ENCODE results near the gene COL5A1.
"Not testable (repeated sequence)": the region's sequence is repeated elsewhere in the genome, so short reads cannot be mapped to it uniquely, and the experiment has no call there.

Gene COL5A1

DNA sequence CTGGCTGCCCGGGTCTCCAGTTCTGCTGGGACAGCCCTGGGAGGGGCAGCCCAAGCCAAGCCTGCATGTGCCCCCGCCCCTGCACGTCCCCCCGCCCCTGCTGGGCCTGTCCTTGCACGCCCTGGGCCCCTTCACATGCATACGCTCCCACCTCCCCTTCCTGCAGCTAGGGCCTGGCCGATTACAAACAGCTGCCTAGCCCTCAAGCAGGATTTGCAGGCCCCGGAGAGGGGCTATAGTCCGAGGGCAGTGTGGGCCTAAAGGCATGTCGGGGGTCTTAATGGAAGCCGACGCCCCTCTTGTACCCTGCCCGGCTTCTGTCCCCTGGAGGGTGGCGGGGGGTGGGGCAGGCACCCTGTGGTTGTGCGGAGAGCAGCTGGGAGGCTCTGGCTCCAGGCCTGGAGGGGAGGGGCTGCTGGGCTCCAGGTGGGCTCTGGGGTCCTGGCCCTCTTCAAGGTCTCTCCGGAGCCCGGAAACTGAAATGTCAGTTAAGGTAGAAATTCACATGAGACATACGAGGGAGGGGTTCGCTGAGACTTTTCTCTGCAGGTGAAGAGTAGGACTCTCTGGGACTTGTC lies 16.9 kb downstream of the COL5A1 start:
- no peak for DNase-seq

GRCh38 chr9:134659688-134660131 lies 18.1 kb downstream of the COL5A1 start:
- DNase-seq = no peak

DNA sequence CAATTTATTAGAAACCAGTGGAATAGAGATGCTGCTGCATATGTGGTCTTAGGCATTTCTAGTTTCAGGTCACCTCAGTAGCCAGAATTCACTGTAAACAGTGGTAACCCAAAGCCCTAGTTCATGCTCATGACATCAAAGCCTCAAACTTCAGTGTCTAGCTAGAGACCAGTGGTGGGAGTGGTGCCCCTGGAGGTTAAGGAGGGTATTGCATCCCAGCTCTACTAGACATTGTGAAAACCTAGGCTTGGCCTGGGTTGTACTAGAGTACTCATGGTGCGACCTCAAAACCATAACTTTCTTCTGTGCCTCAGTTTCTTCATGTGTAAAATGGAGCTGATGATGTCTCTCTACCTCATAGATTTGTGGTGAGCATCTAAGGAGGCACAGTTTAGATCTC lies 18.8 kb downstream of the COL5A1 start:
- DNase-seq = no peak

- no peak for DNase-seq
These were observed 19.7 kb downstream of the COL5A1 start for GRCh38 chr9:134661299-134661698.

GRCh38 chr9:134661791-134662142 lies 20.2 kb downstream of the COL5A1 start:
- DNase-seq = no peak

DNA sequence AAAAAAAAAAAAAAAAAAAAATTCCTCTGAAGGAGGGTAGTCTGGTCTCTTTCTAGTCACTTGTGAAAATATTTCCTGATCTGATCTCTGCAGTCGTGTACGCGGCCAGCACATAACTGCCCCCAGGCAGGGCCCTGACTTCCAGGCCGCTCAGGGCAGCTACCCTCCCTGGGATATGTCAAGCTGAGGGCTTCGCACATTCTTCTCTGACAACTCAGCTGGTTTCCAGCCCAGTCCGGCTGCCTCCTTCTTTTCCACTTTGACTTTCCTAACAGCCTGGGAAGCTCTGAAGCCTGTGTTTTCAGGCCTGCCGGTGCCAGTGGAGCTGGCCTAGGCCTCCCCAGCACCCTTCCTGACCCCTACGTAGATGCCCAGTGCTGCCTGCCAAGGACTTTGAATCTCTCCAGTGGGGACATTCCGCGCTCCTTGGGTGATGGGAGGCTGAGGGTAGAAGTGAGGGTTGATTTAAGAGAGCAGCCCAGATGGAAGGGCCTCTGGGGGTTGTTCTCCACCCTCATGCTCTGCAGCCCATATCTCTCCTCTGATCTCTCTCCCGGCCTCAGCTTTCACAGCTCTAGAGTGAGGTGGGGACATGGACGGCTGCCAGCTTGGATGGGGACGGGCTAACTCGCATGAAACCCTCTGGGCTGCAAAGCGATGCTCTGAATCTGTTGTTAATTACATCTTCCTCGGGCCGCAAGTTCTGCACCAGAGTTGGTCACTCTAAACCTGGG lies 20.7 kb downstream of the COL5A1 start:
- DNase-seq = no peak

DNA sequence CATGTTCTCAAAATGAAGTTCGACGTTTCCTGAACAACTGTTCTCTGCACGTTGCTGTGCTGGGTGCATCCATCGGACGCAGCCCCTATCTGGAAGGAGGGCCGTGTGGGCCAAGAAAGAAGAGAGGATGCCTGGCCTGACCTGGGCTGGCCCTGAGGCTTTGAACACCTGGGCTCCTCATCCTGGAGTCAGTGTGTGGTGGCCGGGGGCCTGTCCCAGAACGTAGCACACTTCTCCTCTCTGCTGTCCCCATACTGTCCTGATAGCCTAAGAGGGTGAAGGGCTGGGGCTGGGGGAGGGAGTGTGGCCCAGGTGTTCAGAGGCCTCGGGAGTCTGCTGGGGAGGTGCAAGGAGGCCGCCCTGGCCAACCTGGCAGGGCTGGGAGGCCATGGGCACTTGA lies 21.5 kb downstream of the COL5A1 start:
- no peak for DNase-seq

DNA sequence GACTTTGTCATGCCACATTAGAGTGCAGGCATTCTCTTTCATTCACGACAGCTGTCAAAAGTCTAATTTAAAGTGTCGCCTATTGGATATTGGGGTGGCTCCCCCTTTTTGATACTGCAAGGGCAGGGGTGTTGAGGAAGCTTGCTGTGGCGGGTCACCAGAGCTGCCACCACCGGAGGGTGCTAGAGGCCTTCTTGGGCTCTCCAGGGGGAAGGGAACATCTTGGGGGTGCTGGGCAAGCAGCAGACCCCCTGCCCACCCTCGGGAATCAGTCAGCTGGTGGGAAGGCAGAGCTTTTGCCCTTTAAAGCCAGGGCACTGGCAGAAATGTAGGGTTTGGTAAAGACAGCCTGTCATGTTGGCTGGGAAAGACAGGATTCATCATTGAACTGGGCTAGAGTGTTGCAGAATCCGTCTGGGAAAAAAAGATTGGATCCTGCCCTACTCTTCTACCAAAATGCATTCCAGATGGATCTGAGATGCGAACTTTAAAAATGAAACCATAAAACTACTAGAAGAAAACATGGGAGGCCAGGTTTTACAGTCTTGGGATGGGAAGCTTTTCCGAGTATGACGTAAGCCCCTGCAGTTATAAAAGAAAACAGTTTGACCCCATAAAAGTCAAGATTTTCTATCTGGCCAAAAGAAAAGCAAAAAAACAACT lies 22.3 kb downstream of the COL5A1 start:
- DNase-seq = no peak

DNA sequence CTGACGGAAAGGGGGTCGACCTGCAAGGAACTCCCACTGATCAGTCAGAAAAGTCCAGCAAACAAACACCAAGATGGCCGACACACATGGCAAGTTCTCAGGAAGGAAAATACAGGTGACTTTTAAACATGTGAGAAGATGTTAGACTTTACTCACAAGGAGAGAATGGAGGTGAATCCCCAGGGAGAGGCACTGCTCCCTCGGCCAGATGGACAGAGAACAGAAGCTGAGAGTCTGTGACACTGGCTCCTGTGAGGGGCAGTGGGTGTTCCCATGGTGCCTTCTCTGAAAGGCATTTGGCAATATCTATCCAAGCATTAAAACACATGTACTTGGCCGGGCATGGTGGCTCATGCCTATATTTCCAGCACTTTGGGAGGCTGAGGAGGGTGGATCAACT lies 22.8 kb downstream of the COL5A1 start:
- no peak for DNase-seq

DNA sequence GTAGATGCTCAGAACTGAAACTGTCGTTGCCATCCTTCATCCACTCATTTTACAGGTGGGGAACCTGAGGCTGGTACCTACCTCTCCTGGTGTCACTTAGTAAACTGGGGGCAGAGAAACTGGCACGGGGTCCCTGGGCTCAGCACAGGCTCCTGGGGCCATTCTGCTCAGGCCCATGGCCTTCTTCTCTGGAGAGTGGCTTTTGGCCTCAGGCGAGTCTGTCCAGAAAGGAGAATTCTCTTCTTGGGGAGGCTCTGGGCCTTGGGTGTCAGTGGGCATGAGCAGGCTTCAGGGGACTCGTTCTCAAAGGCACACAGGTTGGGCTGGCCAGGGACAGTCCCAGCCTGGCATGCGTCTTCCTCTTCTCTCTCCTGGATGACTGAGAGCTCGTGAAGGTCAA lies 24.6 kb downstream of the COL5A1 start:
- DNase-seq = no peak

DNA sequence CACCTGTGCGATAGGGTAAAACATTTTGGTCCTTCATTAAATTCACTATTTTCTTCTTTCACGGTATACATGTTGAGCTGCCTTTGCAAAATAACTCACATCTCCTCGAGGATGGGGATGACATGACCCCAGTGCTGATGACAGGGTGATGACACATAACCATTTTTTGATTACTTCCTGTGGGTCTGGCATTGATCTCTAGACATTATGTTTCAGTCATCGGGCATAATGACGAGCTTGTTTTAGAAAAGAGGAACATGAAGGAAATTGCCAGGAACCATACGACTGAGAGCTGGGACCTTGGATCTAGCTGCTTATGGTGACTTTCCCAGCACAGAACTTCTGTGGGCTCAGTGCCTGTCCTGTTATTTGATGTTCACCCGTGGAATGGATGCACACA lies 25.2 kb downstream of the COL5A1 start:
- no peak for DNase-seq

GRCh38 chr9:134668977-134669376 lies 27.4 kb downstream of the COL5A1 start:
- not testable (repeated sequence) for DNase-seq

DNA sequence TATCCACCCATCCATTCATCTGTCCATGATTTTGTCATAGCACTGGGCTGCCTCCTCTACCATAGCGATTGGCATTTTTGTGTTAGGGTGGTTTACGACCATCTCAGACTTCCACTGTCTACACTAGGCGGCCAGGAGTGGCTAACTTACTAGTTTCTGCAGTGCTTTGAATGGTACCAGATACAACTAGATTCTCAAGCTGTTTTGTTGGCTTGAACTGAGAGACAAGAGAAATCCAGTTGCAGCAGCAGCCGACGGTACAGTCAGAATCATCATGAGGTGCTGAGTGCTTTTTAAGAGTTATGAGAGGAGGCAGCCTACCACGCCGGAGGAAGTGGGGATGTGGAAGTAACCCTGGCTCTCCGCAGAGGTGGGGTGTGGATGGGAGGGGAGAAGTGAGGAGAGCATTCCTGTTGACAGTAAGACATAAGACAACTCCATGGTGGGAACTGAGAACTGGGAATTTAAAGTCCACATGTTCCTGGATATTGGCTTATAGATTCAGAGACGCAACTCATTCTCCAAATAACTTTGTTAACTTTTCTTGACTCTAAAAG lies 27.9 kb downstream of the COL5A1 start:
- DNase-seq = no peak

DNA sequence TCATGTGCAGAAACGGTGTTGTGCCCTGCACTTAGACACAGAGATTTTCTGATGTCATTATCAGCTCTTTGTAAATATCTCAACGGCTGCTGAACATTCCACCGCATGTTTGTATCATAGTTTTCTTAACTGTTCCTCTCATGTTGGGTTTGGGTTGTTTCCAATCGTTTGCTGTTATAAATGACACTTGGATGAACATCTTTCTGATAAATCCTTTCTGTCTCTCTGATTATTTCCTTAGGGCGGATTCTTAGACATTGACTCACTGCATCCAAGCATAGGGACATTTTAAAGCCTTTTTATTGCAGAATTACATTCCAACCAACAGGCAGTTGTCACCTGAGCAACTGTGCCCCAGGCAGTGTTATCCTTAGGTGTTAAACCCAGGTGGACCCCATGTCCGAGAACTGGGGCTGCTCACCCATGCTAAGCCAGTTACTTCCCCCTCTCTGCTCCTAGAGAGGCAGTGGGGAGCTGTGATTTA lies 28.5 kb downstream of the COL5A1 start:
- no peak for DNase-seq

DNA sequence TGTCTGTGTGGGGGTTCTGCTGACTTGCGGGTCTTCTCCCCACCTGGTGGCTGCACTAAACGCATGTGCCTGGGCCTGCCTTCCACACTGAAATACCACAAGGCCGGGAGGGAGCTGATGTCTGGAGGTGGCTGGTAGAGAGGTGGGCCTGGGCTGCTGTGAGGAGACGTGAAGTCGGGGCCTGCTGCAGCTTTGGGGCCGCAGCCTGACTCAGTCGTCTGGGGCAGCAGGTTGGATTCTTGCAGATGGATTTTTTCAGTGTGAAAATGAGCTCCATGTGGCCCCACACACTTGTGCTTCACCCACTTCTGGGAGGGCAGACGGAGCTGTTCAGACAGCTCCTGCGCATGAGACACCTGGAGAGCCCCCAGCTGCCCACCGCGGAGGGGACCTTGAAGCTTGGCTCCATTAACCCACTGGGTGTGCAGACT lies 29.3 kb downstream of the COL5A1 start:
- DNase-seq = no peak

DNA sequence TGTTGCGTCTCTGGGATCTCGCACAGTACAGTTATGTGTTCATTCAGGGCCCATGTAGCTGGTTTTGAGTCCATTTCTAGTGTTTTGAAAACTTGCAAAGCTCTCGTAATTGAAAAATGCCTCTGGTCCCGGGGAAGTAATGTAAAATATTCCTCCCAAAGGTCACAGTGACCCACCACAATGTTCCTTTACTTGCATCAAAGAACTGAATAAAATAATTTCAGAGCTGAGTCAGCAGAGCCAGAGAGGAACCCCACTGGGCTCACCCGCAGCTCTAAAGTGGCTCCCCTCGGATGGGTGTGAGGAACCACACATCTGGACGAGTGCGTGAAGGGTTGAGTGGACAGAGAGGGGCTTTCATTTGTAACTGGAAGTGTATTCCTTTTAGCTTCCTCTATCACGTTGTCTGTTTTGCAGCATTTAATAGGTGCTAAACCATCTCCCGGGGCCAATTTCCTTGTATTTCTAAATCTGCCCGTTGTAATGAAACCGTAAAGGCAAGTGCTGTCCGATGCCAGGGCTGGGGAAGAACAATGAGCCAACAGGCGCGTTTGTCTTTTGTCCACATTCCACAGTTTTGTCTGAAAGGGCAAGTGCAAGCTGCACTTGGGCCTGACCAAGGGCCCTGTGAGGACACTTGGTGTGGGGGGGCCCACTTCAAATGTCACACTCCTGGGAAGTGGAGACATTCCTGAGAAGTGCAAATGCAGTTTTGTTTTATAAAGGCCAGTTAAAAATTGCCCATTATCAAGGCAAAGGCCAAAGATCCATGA lies 29.9 kb downstream of the COL5A1 start:
- DNase-seq = no peak

- no peak for DNase-seq
These were observed 34.8 kb downstream of the COL5A1 start for GRCh38 chr9:134676361-134676760.

GRCh38 chr9:134676886-134677285 lies 35.3 kb downstream of the COL5A1 start:
- DNase-seq = no peak

DNA sequence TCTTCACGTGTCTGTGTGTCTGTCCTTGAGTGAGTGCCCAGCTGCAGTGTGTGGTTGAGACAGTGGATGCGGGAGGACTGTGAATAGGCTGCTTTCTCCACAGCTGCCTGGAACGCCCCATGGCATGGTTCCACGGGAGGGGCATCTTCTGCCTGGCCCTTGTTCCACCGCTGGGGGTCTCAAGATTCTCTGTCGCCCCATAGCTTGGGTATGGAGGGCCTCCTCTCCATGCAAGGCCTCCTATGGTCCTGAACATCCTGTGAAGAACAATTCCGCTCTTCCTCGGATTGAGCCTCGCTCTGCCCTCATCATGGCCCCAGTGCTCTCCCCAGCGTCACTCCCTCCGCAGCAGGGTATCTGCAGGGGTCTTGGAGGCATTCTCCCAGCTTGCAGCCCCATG lies 36.1 kb downstream of the COL5A1 start:
- DNase-seq = no peak

GRCh38 chr9:134678206-134678605 lies 36.6 kb downstream of the COL5A1 start:
- no peak for DNase-seq

DNA sequence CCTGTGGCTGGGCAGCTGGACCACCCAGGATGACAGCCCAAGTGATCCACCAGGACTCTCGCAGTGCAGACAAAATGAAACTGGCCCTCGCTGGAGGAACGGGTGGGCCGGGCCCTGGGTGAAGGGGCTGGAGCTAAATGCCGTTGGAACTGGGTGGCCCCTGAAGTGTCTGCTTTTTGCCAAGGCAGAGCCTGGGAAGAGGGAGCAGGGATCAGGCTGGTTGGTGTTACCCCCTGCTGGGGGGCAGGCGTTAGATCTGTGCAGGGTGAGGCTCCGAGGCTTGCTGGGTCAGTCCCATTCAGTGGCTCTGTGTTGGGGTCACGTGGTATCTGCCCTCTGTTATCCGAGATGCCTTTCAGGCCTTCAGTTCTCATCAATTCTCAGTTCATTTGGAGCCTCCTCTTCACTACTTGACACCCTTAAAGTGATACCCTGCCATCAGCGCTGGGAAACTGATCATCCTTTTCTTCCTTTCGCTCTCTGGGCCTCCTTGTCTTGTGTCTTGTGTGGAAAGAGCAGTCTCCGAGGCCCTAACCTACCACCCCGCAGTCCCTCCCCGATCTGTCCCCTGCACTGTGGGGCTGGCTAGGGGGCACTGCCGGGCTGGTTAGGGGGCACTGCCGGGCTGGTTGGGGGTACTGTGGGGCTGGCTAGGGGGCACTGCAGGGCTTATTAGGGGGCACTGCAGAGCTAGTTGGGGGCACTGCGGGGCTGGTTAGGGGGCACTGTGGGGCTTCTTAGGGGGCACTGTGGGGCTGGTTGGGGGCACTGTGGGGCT lies 37.3 kb downstream of the COL5A1 start:
- DNase-seq = no peak

All from activated CD4-positive, CD25-positive, alpha-beta regulatory T cell treated with anti-CD3 and anti-CD28 coated beads, Interleukin-2, amount 50 U/mL, for 72 hours (primary cell).